Transverse colon (tissue), 4 donors: ENCODE measurements around the gene KRTAP5-5. TPM values are rescaled to one million over a fixed set of nuclear protein-coding genes. Genes with fewer than 3 reads are reported as not detected.
"Not testable (repeated sequence)": the region's sequence is repeated elsewhere in the genome, so short reads cannot be mapped to it uniquely, and the experiment has no call there.

Source experiments
- DNase-seq: peaks from one replicate; pipeline ENCODE4 v3.0.0-alpha.2; 2019
- H3K27ac ChIP-seq, 4 donors: fragments of 200-600 bp; sonication (generic); 2 replicates each; pipeline ENCODE4 v1.5.1; 2016 to 2018; ENCODE audit warnings: inconsistent platforms in 4 of 4
- H3K27me3 ChIP-seq: fragments of 200-600 bp; sonication (generic); 2 replicates; pipeline ENCODE4 v1.5.1; 2017; ENCODE audit warnings: inconsistent platforms
- H3K36me3 ChIP-seq, 4 donors: fragments of 200-600 bp; sonication (generic); 2 replicates each; pipeline ENCODE4 v1.5.1; 2017 to 2019; ENCODE audit warnings: inconsistent platforms in 4 of 4
- H3K4me1 ChIP-seq, 4 donors: fragments of 200-600 bp; sonication (generic); 2 replicates each; pipeline ENCODE4 v1.5.1; 2017 to 2020; ENCODE audit warnings: inconsistent platforms in 4 of 4
- H3K4me3 ChIP-seq, 4 donors: fragments of 200-600 bp; sonication (generic); 1 replicate in 1 of 4; 2 replicates in 3 of 4; pipeline versions ENCODE4 v1.5.1 to v1.6.1; 2017 to 2019; ENCODE audit warnings: inconsistent platforms in 4 of 4
- H3K9me3 ChIP-seq, 2 donors: fragments of 200-600 bp; sonication (generic); 2 replicates each; pipeline ENCODE4 v1.5.1; 2017 to 2019; ENCODE audit warnings: inconsistent platforms in 2 of 2
- CTCF ChIP-seq, 5 experiments: fragments of 200-600 bp in 3 of 5; fragments of 450-650 bp in 2 of 5; sonication (generic) in 3 of 5; IDR thresholded peaks; 1 replicate in 2 of 5; 2 replicates in 3 of 5; pipeline ENCODE4 v1.5.1; 2016 to 2017; ENCODE audit warnings: antibody characterized with exemption in 5 of 5, inconsistent platforms in 3 of 5, mild to moderate bottlenecking in 2 of 5, moderate library complexity in 1 of 5
- EP300 ChIP-seq: sonication (generic); formaldehyde crosslinking; IDR thresholded peaks from one replicate; pipeline ENCODE4 v1.6.1; 2017; ENCODE audit warnings: antibody characterized with exemption, low read depth
- POLR2A ChIP-seq: fragments of 450-650 bp; IDR thresholded peaks from one replicate; pipeline ENCODE4 v1.6.1; 2016; ENCODE audit warnings: antibody characterized with exemption, mild to moderate bottlenecking, moderate library complexity
- POLR2AphosphoS5 ChIP-seq, 3 donors: sonication (generic); formaldehyde crosslinking; IDR thresholded peaks; one replicate each; pipeline ENCODE4 v1.6.1; 2016; ENCODE audit warnings: antibody characterized with exemption in 3 of 3
- WGBS, 2 donors: methylation state at CpG; one replicate each; pipeline ENCODE4 v1.1.5; 2018; ENCODE audit warnings: low coverage in 1 of 2; 5-methylcytosine and 5-hydroxymethylcytosine counted together
- in situ Hi-C, 4 donors: fragments of 200-750 bp; cut with MboI; loops; one replicate each; pipeline versions ENCODE4 v1.15.0 to v1.15.1; 2017; ENCODE audit warnings: low sequenced_read_pairs in 3 of 4, low pct_ligation_motif_present in 1 of 4, low pct_unique_long_range_greater_than_20kb in 1 of 4
- intact Hi-C: fragments of 100-400 bp; cut with DNase I; formaldehyde crosslinking; loops from one replicate; pipeline ENCODE4 v1.15.1; 2023; ENCODE audit warnings: low total_unique reads
- total RNA-seq, 4 donors: library from RNA; depleted of rRNA; stranded (reverse); fragments of >200 nt; gene quantifications; one replicate each; pipeline ENCODE4 v1.1.0, GENCODE V29; 2016

Gene KRTAP5-5
- total RNA-seq = not detected

GRCh38 chr11:1629326-1630185 is at the start of gene KRTAP5-5:
KRTAP5-5 (plus strand) TSS chr11:1629775; CDS start chr11:1629841, 66 bp downstream.
- peaks cover 32% of the 10 kb centered on the region for H3K27me3 ChIP-seq
- no peak for TF ChIP-seq POLR2AphosphoS5 (IDR thresholded peaks at IDR 0.05)
- no peak for TF ChIP-seq CTCF (IDR thresholded peaks at IDR 0.05)
- no peak for TF ChIP-seq EP300
- no peak for TF ChIP-seq POLR2A
- H3K4me1 ChIP-seq = peaks cover 0 to 7% (median 1%) of the 10 kb centered on the region in 4 donors
- H3K4me3 ChIP-seq = no peak within 1 kb of the TSS
- in situ Hi-C loops (no loop called here), intact Hi-C loops (loop anchor here (2.0 kb wide), 1 partner anchor 87 kb away; no protein-coding TSS in a partner anchor)
- H3K9me3 ChIP-seq = no peaks in the 10 kb centered on the region
- WGBS, 2 donors = 80% methylated on average over 16 of the region's 26 CpGs; no CpG with 5 or more reads in 1 of the 2 donors
- no peaks in the 10 kb centered on the region for H3K36me3 ChIP-seq
- no peak for DNase-seq
- H3K27ac ChIP-seq = no peak within 1 kb of the TSS

GRCh38 chr11:1581976-1582375 is 47.6 kb upstream of the KRTAP5-5 start:
- WGBS, 2 donors = 83 to 87% methylated on average over 3 to 9 of the region's 9 CpGs
- in situ Hi-C loops = no loop called here
- DNase-seq = no peak
- no peak overlapping the region for H3K27ac ChIP-seq
- no peaks in the 10 kb centered on the region for H3K27me3 ChIP-seq
- intact Hi-C loops = no loop called here
- no peak for TF ChIP-seq EP300
- TF ChIP-seq POLR2A = no peak
- TF ChIP-seq POLR2AphosphoS5 (IDR thresholded peaks at IDR 0.05) = no peak
- no peak for TF ChIP-seq CTCF (IDR thresholded peaks at IDR 0.05)
- no peaks in the 10 kb centered on the region for H3K4me1 ChIP-seq
- no peak overlapping the region for H3K4me3 ChIP-seq
- H3K9me3 ChIP-seq = no peaks in the 10 kb centered on the region
- no peaks in the 10 kb centered on the region for H3K36me3 ChIP-seq

GRCh38 chr11:1582909-1583308 is 46.7 kb upstream of the KRTAP5-5 start:
- WGBS, 2 donors = 75 to 88% methylated on average over 1 to 2 of the region's 2 CpGs
- not testable (repeated sequence) for H3K4me3 ChIP-seq

GRCh38 chr11:1584661-1585370 is 44.8 kb upstream of the KRTAP5-5 start, which contains the start of gene KRTAP5-1:
KRTAP5-1 (minus strand) TSS chr11:1585283; CDS start chr11:1585249, 34 bp downstream.
- 50% methylated on average over 7 of the region's 9 CpGs; no CpG with 5 or more reads in 1 of the 2 donors for WGBS, 2 donors
- H3K36me3 ChIP-seq, H3K9me3 ChIP-seq, H3K27me3 ChIP-seq, H3K27ac ChIP-seq, intact Hi-C loops, H3K4me3 ChIP-seq, in situ Hi-C loops, H3K4me1 ChIP-seq, DNase-seq: not testable (repeated sequence)

More at GRCh38 chr11:1582909-1583308, 46.7 kb upstream of the KRTAP5-5 start:
- intact Hi-C loops, H3K27me3 ChIP-seq, H3K4me1 ChIP-seq, H3K9me3 ChIP-seq, in situ Hi-C loops, H3K36me3 ChIP-seq, H3K27ac ChIP-seq, DNase-seq: not testable (repeated sequence)

GRCh38 chr11:1586699-1587098 is 42.9 kb upstream of the KRTAP5-5 start:
- Histone ChIP-seq H3K9me3 (no peaks in the 10 kb centered on the region), H3K36me3 (no peaks in the 10 kb centered on the region), H3K27me3 (no peaks in the 10 kb centered on the region), H3K4me1 (peaks cover 0 to 9% (median 2%) of the 10 kb centered on the region in 4 donors), H3K27ac (no peak overlapping the region), H3K4me3 (no peak overlapping the region)
- no peak for TF ChIP-seq EP300
- TF ChIP-seq POLR2A = no peak
- no peak for TF ChIP-seq CTCF (IDR thresholded peaks at IDR 0.05)
- TF ChIP-seq POLR2AphosphoS5 (IDR thresholded peaks at IDR 0.05) = no peak
- DNase-seq = no peak
- in situ Hi-C loops = no loop called here
- intact Hi-C loops = no loop called here
- WGBS, 2 donors = 71 to 73% methylated on average over 2 of the region's 2 CpGs

- H3K9me3 ChIP-seq, H3K4me1 ChIP-seq, H3K27ac ChIP-seq, H3K27me3 ChIP-seq, in situ Hi-C loops, H3K4me3 ChIP-seq, DNase-seq, H3K36me3 ChIP-seq: not testable (repeated sequence)
- intact Hi-C loops = loop anchor here (2.0 kb wide), 1 partner anchor 297 kb away; no protein-coding TSS in a partner anchor
- WGBS, 2 donors = 29 to 32% methylated on average over 6 to 8 of the region's 10 CpGs
These were observed 40.2 kb upstream of the KRTAP5-5 start for GRCh38 chr11:1589191-1589963.
